GM21423 (cell line): ENCODE data around the gene A3GALT2.

Experiments used
- ATAC-seq: cut with Tn5 transposase; IDR thresholded peaks from one replicate; pipeline ENCODE4 v1.9.1; 2021; ENCODE audit warnings: mild to moderate bottlenecking, moderate library complexity; ENCODE audit not compliant: unreplicated experiment

Gene A3GALT2

GRCh38 chr1:33257207-33257771 lies 63.6 kb downstream of the A3GALT2 start:
- no peak for ATAC-seq
